Measurements from ENCODE around the gene ARHGAP21. TPM values are rescaled to one million over a fixed set of nuclear protein-coding genes. Genes with fewer than 3 reads are reported as not detected.

Gene ARHGAP21
- total RNA-seq, 2 donors from 2014 or later = 95.6 to 101 TPM

GRCh38 chr10:24579448-24579847 is 144.2 kb downstream of the ARHGAP21 start:
- H3K9me3 ChIP-seq = no peaks in the 10 kb centered on the region
- peaks cover 3% of the 10 kb centered on the region for H3K36me3 ChIP-seq
- DNase-seq (ENCODE audit: low spot score) (no peak), ATAC-seq (ENCODE audit: insufficient number of reproducible peaks, low FRiP score, low read depth) (no peak)
- TF ChIP-seq, protein P1, sequence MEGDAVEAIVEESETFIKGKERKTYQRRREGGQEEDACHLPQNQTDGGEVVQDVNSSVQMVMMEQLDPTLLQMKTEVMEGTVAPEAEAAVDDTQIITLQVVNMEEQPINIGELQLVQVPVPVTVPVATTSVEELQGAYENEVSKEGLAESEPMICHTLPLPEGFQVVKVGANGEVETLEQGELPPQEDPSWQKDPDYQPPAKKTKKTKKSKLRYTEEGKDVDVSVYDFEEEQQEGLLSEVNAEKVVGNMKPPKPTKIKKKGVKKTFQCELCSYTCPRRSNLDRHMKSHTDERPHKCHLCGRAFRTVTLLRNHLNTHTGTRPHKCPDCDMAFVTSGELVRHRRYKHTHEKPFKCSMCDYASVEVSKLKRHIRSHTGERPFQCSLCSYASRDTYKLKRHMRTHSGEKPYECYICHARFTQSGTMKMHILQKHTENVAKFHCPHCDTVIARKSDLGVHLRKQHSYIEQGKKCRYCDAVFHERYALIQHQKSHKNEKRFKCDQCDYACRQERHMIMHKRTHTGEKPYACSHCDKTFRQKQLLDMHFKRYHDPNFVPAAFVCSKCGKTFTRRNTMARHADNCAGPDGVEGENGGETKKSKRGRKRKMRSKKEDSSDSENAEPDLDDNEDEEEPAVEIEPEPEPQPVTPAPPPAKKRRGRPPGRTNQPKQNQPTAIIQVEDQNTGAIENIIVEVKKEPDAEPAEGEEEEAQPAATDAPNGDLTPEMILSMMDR (IDR thresholded peaks at IDR 0.05) = no peak
- no peaks in the 10 kb centered on the region for H3K4me1 ChIP-seq (ENCODE audit: control insufficient read depth in 1 of 2, low read depth in 2 of 2)
- H3K4me3 ChIP-seq = no peak overlapping the region
- H3K27me3 ChIP-seq (replicated peaks; ENCODE audit: insufficient read depth) = no peaks in the 10 kb centered on the region
- no peak overlapping the region for H3K27ac ChIP-seq

- no peak overlapping the region for H3K4me3 ChIP-seq
- ATAC-seq (ENCODE audit: insufficient number of reproducible peaks, low FRiP score, low read depth) = no peak
Observed at GRCh38 chr10:24575481-24576002, 148.1 kb downstream of the ARHGAP21 start.

DNA sequence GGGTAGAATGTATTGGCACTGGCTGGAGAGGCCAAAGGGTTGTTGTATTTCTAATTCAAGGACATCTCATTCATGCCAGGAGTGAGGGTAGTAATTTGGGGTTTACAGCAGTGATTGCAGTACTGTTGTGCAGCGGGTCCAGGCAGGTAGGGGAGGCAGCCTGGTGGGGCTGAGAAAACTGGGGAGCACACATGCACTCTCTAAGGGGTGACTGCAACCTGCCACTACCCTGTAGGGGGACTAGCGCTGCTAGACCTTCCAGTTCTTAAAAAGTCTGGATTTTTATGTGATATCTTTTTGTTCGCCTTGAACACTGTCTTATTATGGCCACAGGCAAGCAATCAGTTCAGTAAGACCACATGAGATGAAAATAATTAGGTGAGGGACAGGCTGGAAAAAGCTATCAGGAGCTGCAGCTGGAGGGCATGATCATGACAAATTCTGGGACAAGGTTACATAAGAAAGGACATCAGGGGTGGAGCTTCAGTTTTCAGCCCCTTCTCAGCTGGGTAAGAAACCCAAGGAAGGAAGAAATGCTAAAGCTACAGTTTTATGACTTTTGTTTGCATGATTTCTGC is 149.0 kb downstream of the ARHGAP21 start:
- Histone ChIP-seq H3K36me3 (no peaks in the 10 kb centered on the region), H3K27me3 (replicated peaks; ENCODE audit: insufficient read depth) (no peaks in the 10 kb centered on the region), H3K4me3 (no peak overlapping the region), H3K27ac (no peak overlapping the region), H3K9me3 (no peaks in the 10 kb centered on the region), H3K4me1 (ENCODE audit: control insufficient read depth in 1 of 2, low read depth in 2 of 2) (no peaks in the 10 kb centered on the region)
- TF ChIP-seq, protein P1 (IDR thresholded peaks at IDR 0.05) = no peak
- DNase-seq (ENCODE audit: low spot score) = no peak
- no peak for ATAC-seq (ENCODE audit: insufficient number of reproducible peaks, low FRiP score, low read depth)

More at GRCh38 chr10:24575481-24576002, 148.1 kb downstream of the ARHGAP21 start:
- Histone ChIP-seq H3K9me3 (no peaks in the 10 kb centered on the region), H3K27me3 (replicated peaks; ENCODE audit: insufficient read depth) (no peaks in the 10 kb centered on the region), H3K36me3 (no peaks in the 10 kb centered on the region), H3K27ac (no peak overlapping the region), H3K4me1 (ENCODE audit: control insufficient read depth in 1 of 2, low read depth in 2 of 2) (no peaks in the 10 kb centered on the region)
- DNase-seq (ENCODE audit: low spot score) = no peak
- TF ChIP-seq, protein P1 (IDR thresholded peaks at IDR 0.05) = no peak

DNA sequence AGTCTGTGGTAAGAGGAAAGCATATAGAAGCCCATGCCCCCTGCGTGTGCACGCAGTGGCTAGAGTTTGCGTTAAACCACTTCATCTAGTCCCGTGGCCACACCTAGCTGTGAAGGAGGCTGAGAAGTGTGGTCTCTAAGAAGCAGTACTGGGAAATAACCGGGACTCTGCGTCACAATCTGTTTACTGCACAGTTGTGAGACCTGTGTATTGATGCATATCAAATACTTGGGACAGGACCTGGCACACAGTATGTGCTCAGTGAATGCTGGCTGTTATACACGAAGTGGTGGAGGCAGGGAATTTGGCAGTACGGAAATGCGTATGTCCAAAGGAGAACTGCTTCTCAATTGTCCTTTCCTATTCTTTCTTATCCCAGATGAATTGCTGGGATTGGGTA is 149.5 kb downstream of the ARHGAP21 start:
- Histone ChIP-seq H3K27ac (no peak overlapping the region), H3K4me1 (ENCODE audit: control insufficient read depth in 1 of 2, low read depth in 2 of 2) (no peaks in the 10 kb centered on the region), H3K9me3 (no peaks in the 10 kb centered on the region), H3K4me3 (no peak overlapping the region), H3K36me3 (no peaks in the 10 kb centered on the region), H3K27me3 (replicated peaks; ENCODE audit: insufficient read depth) (no peaks in the 10 kb centered on the region)
- ATAC-seq (ENCODE audit: insufficient number of reproducible peaks, low FRiP score, low read depth) (no peak), DNase-seq (ENCODE audit: low spot score) (no peak)
- TF ChIP-seq, protein P1 (IDR thresholded peaks at IDR 0.05) = no peak

GRCh38 chr10:24571870-24572450 is 151.7 kb downstream of the ARHGAP21 start:
- no peaks in the 10 kb centered on the region for H3K36me3 ChIP-seq
- no peaks in the 10 kb centered on the region for H3K4me1 ChIP-seq (ENCODE audit: control insufficient read depth in 1 of 2, low read depth in 2 of 2)
- DNase-seq (ENCODE audit: low spot score) (no peak), ATAC-seq (ENCODE audit: insufficient number of reproducible peaks, low FRiP score, low read depth) (no peak)
- H3K4me3 ChIP-seq = no peak overlapping the region
- H3K27ac ChIP-seq = no peak overlapping the region
- TF ChIP-seq, protein P1 (IDR thresholded peaks at IDR 0.05) = no peak
- no peaks in the 10 kb centered on the region for H3K9me3 ChIP-seq
- no peaks in the 10 kb centered on the region for H3K27me3 ChIP-seq (replicated peaks; ENCODE audit: insufficient read depth)
